Activated B cell treated with CpG ODN at 0.5 μM for 24 hours (primary cell): ENCODE data around the gene SLC1A2. TPM values are rescaled to one million over a fixed set of nuclear protein-coding genes. Genes with fewer than 3 reads are reported as not detected.

Source experiments
- ATAC-seq: fragments of 200-7000 bp; cut with Tn5 transposase; one replicate; pipeline ENCODE4 v1.10.0; 2021; ENCODE audit warnings: low read depth, mild to moderate bottlenecking, moderate library complexity
- CTCF ChIA-PET: fragments of 350-600 bp; sonication (Branson Sonifier 250); formaldehyde crosslinking; loops from one replicate; lab custom pipeline; 2021; ENCODE audit warnings: antibody characterized with exemption; lab: Charles Lee
- POLR2A ChIA-PET: fragments of 350-600 bp; sonication (Branson Sonifier 250); formaldehyde crosslinking; loops from one replicate; lab custom pipeline; 2021; ENCODE audit warnings: antibody characterized with exemption; lab: Charles Lee
- DNase-seq: peaks from one replicate; pipeline ENCODE4 v3.0.0; 2022
- H3K27ac Mint-ChIP-seq: one replicate; pipeline ENCODE4 v1.8.0; 2020; ENCODE audit warnings: mixed read lengths
- H3K27me3 Mint-ChIP-seq: one replicate; pipeline ENCODE4 v1.8.0; 2021; ENCODE audit warnings: mixed read lengths
- H3K36me3 Mint-ChIP-seq: one replicate; pipeline ENCODE4 v1.8.0; 2021; ENCODE audit warnings: low read depth, mixed read lengths
- H3K4me1 Mint-ChIP-seq: one replicate; pipeline ENCODE4 v1.8.0; 2021; ENCODE audit warnings: mixed read lengths
- H3K4me3 Mint-ChIP-seq: one replicate; pipeline ENCODE4 v1.8.0; 2020; ENCODE audit warnings: mild to moderate bottlenecking, mixed read lengths
- H3K9me3 Mint-ChIP-seq: one replicate; pipeline ENCODE4 v1.8.0; 2020; ENCODE audit warnings: mixed read lengths
- CTCF ChIP-seq: fragments of 200-600 bp; IDR thresholded peaks from one replicate; pipeline ENCODE4 v1.8.0; 2022; ENCODE audit warnings: antibody characterized with exemption, mild to moderate bottlenecking
- intact Hi-C: fragments of 100-400 bp; cut with micrococcal nuclease; formaldehyde crosslinking; loops from one replicate; pipeline ENCODE4 v1.15.1; 2024
- total RNA-seq: library from RNA; stranded (reverse); gene quantifications from 2 replicates; pipeline ENCODE4 v1.2.3, GENCODE V29; 2022

The SLC1A2 gene
- total RNA-seq, 1 donor from 2014 or later: not detected

GRCh38 chr11:35257281-35257680 is 162.1 kb downstream of the SLC1A2 start:
- Mint-ChIP-seq H3K4me1 (peaks cover 15% of the 10 kb centered on the region), H3K4me3 (peak overlapping the region; percentile 17), H3K27ac (no peak overlapping the region), H3K27me3 (no peaks in the 10 kb centered on the region), H3K36me3 (no peaks in the 10 kb centered on the region), H3K9me3 (no peaks in the 10 kb centered on the region)
- no peak for TF ChIP-seq CTCF
- DNase-seq (no peak), ATAC-seq (peak; percentile 77)
- ChIA-PET CTCF (interaction anchor here (1.5 kb wide), 1 partner anchor 20 kb away, joined by 4 read pairs; no protein-coding TSS in a partner anchor), POLR2A (no interaction called here)
- intact Hi-C loops: no loop called here

GRCh38 chr11:35256296-35256695 is 163.1 kb downstream of the SLC1A2 start:
- ChIA-PET CTCF (interaction anchor here (1.1 kb wide), 1 partner anchor 10 kb away, joined by 4 read pairs; no protein-coding TSS in a partner anchor), POLR2A (no interaction called here)
- Mint-ChIP-seq H3K9me3 (no peaks in the 10 kb centered on the region), H3K27me3 (no peaks in the 10 kb centered on the region), H3K4me1 (peaks cover 15% of the 10 kb centered on the region), H3K4me3 (no peak overlapping the region), H3K27ac (no peak overlapping the region), H3K36me3 (no peaks in the 10 kb centered on the region)
- TF ChIP-seq CTCF: no peak
- DNase-seq (no peak), ATAC-seq (no peak)
- intact Hi-C loops: no loop called here

GRCh38 chr11:35255514-35255913 is 163.8 kb downstream of the SLC1A2 start:
- no peaks in the 10 kb centered on the region for H3K9me3 Mint-ChIP-seq
- CTCF ChIA-PET: interaction anchor here (1.1 kb wide), 1 partner anchor 10 kb away, joined by 4 read pairs; no protein-coding TSS in a partner anchor
- POLR2A ChIA-PET: no interaction called here
- TF ChIP-seq CTCF: no peak
- H3K4me1 Mint-ChIP-seq: peaks cover 15% of the 10 kb centered on the region
- no peaks in the 10 kb centered on the region for H3K27me3 Mint-ChIP-seq
- H3K4me3 Mint-ChIP-seq: no peak overlapping the region
- no peaks in the 10 kb centered on the region for H3K36me3 Mint-ChIP-seq
- H3K27ac Mint-ChIP-seq: no peak overlapping the region
- intact Hi-C loops: no loop called here
- DNase-seq (no peak), ATAC-seq (no peak)

DNA sequence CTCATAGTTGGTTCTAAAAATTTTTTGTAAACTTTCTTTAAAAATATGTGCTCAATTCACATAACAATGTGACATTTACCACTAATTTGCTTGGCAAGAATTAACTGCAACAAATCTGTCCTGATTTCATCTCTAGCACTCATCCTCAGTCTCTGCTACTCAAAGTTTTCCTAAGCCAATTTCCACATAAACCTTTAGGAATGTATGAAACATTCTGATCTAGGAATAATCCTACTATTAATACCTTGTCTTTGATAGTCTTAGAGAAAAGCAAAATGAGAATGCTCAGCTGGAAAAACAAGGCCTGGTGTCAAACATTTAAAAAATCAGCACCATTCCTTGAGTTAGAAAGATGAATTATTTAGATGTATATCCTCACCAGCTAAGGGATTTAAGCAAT is 166.1 kb downstream of the SLC1A2 start:
- Mint-ChIP-seq H3K4me1 (peaks cover 14% of the 10 kb centered on the region), H3K27ac (no peak overlapping the region), H3K27me3 (no peaks in the 10 kb centered on the region), H3K9me3 (no peaks in the 10 kb centered on the region), H3K36me3 (no peaks in the 10 kb centered on the region), H3K4me3 (no peak overlapping the region)
- intact Hi-C loops: no loop called here
- POLR2A ChIA-PET: no interaction called here
- ATAC-seq (no peak), DNase-seq (no peak)
- TF ChIP-seq CTCF: no peak
- CTCF ChIA-PET: no interaction called here

GRCh38 chr11:35250621-35251020 is 168.7 kb downstream of the SLC1A2 start:
- DNase-seq (no peak), ATAC-seq (no peak)
- Mint-ChIP-seq H3K27ac (no peak overlapping the region), H3K4me3 (no peak overlapping the region), H3K9me3 (no peaks in the 10 kb centered on the region), H3K4me1 (no peaks in the 10 kb centered on the region), H3K36me3 (no peaks in the 10 kb centered on the region), H3K27me3 (no peaks in the 10 kb centered on the region)
- no peak for TF ChIP-seq CTCF
- intact Hi-C loops: no loop called here
- POLR2A ChIA-PET: no interaction called here
- CTCF ChIA-PET: no interaction called here
